K562 (cell line): ENCODE measurements around the gene TWSG1.
"Not testable (repeated sequence)": the region's sequence is repeated elsewhere in the genome, so short reads cannot be mapped to it uniquely, and the experiment has no call there.

Source experiments
- CTCF ChIP-seq, 3 experiments: IDR thresholded peaks in 2 of 3; conservative IDR thresholded peaks in 1 of 3; 2 replicates each; pipeline ENCODE4 v1.5.1; 2011 to 2012; ENCODE audit warnings: low read length in 3 of 3, mild to moderate bottlenecking in 3 of 3, control low read depth in 2 of 3, improper control_type of control experiment in 1 of 3, inconsistent platforms in 1 of 3, low read depth in 1 of 3, mixed read lengths in 1 of 3, moderate library complexity in 1 of 3; ENCODE audit not compliant: insufficient read depth in 2 of 3
- YY1 ChIP-seq, 3 experiments: IDR thresholded peaks; 2 replicates each; pipeline ENCODE4 v1.6.1; 2011; ENCODE audit warnings: low read length in 2 of 3, mild to moderate bottlenecking in 2 of 3, moderate library complexity in 2 of 3, borderline replicate concordance in 1 of 3, control low read depth in 1 of 3, low read depth in 1 of 3; ENCODE audit not compliant: insufficient read depth in 3 of 3, insufficient replicate concordance in 2 of 3, control insufficient read depth in 1 of 3, insufficient read length in 1 of 3; ENCODE audit errors: extremely low read depth in 1 of 3
- ZNF398 ChIP-seq: fragments of 250-450 bp; sonication (Bioruptor Pico); IDR thresholded peaks from 2 replicates; pipeline ENCODE4 v1.8.0; 2021; ENCODE audit warnings: moderate library complexity, mild to moderate bottlenecking, inconsistent platforms
- TF ChIP-seq, protein P1 (sequence below): sonication (generic); formaldehyde crosslinking; IDR thresholded peaks from 2 replicates; pipeline ENCODE4 v1.9.0; 2022; ENCODE audit warnings: mild to moderate bottlenecking, missing genetic modification reagents
- TF ChIP-seq, protein P2 (sequence below): sonication (generic); formaldehyde crosslinking; IDR thresholded peaks from 2 replicates; pipeline ENCODE4 v1.8.0; 2022; ENCODE audit warnings: mild to moderate bottlenecking, missing genetic modification reagents, borderline replicate concordance

- TF ChIP-seq ZNF398 (CRISPR knock-in tag); CTCF (IDR thresholded peaks at IDR 0.05 in 2 of 3, conservative IDR thresholded peaks at IDR 0.05 in 1 of 3; ENCODE audit: insufficient read depth in 2 of 3, low read depth in 1 of 3, low read length in 3 of 3); YY1 (IDR thresholded peaks at IDR 0.05; ENCODE audit: borderline replicate concordance in 1 of 3, control insufficient read depth in 1 of 3, extremely low read depth in 1 of 3, insufficient read depth in 3 of 3, insufficient read length in 1 of 3, insufficient replicate concordance in 2 of 3, low read depth in 1 of 3, low read length in 2 of 3): not testable (repeated sequence)
- TF ChIP-seq, protein P1, sequence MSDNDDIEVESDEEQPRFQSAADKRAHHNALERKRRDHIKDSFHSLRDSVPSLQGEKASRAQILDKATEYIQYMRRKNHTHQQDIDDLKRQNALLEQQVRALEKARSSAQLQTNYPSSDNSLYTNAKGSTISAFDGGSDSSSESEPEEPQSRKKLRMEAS (CRISPR knock-in tag), result not testable (repeated sequence)
- TF ChIP-seq, protein P2, sequence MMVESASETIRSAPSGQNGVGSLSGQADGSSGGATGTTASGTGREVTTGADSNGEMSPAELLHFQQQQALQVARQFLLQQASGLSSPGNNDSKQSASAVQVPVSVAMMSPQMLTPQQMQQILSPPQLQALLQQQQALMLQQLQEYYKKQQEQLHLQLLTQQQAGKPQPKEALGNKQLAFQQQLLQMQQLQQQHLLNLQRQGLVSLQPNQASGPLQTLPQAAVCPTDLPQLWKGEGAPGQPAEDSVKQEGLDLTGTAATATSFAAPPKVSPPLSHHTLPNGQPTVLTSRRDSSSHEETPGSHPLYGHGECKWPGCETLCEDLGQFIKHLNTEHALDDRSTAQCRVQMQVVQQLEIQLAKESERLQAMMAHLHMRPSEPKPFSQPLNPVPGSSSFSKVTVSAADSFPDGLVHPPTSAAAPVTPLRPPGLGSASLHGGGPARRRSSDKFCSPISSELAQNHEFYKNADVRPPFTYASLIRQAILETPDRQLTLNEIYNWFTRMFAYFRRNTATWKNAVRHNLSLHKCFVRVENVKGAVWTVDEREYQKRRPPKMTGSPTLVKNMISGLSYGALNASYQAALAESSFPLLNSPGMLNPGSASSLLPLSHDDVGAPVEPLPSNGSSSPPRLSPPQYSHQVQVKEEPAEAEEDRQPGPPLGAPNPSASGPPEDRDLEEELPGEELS, result not testable (repeated sequence)
Observed at GRCh38 chr18:9424235-9424634, 89.7 kb downstream of the TWSG1 start.
